ENCODE data around the gene LDLRAD4.

Gene LDLRAD4

DNA sequence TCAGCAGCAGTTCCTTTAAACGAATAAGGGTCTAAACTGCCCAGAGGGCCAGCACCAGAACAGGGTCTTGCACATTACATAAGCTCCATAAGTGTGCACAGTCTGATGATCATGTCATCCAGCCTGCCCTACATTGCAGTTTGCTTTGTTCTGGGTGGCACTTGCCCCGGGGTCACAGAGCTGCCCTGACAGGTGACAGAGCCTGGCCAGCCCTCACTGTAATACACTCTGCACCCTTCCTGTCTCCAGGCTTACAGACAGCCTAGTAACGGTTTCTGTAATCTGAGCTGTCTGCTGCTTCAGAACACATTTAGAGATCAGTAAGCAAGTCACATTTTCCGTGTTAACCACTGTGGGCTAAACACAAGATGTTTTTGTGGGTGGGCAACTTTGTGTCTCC, 294.5 kb downstream of the LDLRAD4 start:
- Histone ChIP-seq H3K4me2 (ENCODE audit: low read depth, low read length, poor library complexity, severe bottlenecking) (no peak overlapping the region), H3K27me3 (ENCODE audit: low read length) (no peaks in the 10 kb centered on the region), H3K9ac (ENCODE audit: low read length) (no peak overlapping the region)

DNA sequence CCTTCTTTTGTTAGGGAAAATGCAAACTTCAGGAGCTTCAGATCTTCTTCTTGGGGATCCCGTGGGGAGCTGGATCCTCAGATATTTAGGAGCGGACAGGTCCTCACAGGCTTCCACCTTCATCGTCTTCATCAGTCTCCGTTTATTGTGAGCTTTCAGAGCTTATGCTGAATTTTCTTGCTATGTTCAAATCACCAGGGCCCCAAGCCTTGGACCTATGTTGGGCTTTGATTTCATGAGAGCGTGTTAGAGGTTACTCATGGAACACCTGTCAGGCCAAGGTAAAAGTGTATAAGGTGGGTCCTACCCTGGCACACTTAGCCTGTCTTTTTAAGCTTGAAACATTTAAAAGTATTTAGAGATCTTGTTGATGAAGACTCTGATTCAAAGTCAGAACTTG, 294.9 kb downstream of the LDLRAD4 start:
- no peaks in the 10 kb centered on the region for H3F3A ChIP-seq (ENCODE audit: insufficient read depth)
- H3K4me2 ChIP-seq (ENCODE audit: low read depth, low read length, poor library complexity, severe bottlenecking): no peak overlapping the region
- no peaks in the 10 kb centered on the region for H3K9me3 ChIP-seq (ENCODE audit: insufficient read depth, low read length)
- H3K4me3 ChIP-seq (ENCODE audit: insufficient read depth, low read length, poor library complexity, severe bottlenecking): no peak overlapping the region
- H3K79me2 ChIP-seq (ENCODE audit: insufficient read depth, low read length): no peaks in the 10 kb centered on the region
- no peak for TF ChIP-seq CTCF (IDR thresholded peaks at IDR 0.05; ENCODE audit: insufficient read depth, low read length, poor library complexity, severe bottlenecking)
- TF ChIP-seq EZH2phosphoT487 (conservative IDR thresholded peaks at IDR 0.05; ENCODE audit: low read length): no peak
- no peaks in the 10 kb centered on the region for H3K36me3 ChIP-seq (ENCODE audit: low read length)
- H3K27ac ChIP-seq (ENCODE audit: low read depth, low read length): no peak overlapping the region
- no peaks in the 10 kb centered on the region for H4K20me1 ChIP-seq (ENCODE audit: low read depth, low read length)
- H3K9ac ChIP-seq (ENCODE audit: low read length): no peak overlapping the region
- H3K27me3 ChIP-seq (ENCODE audit: low read length): no peaks in the 10 kb centered on the region
- no peak overlapping the region for H2AFZ ChIP-seq (ENCODE audit: low read depth, low read length, severe bottlenecking)
- H3K9me2 ChIP-seq (replicated peaks; ENCODE audit: insufficient read depth, low read length): no peaks in the 10 kb centered on the region

More for the DNA sequence above, 294.5 kb downstream of the LDLRAD4 start:
- H3F3A ChIP-seq (ENCODE audit: insufficient read depth): no peaks in the 10 kb centered on the region
- H3K27ac ChIP-seq (ENCODE audit: low read depth, low read length): no peak overlapping the region
- no peak overlapping the region for H3K4me3 ChIP-seq (ENCODE audit: insufficient read depth, low read length, poor library complexity, severe bottlenecking)
- H4K20me1 ChIP-seq (ENCODE audit: low read depth, low read length): no peaks in the 10 kb centered on the region
- H3K9me2 ChIP-seq (replicated peaks; ENCODE audit: insufficient read depth, low read length): no peaks in the 10 kb centered on the region
- no peaks in the 10 kb centered on the region for H3K9me3 ChIP-seq (ENCODE audit: insufficient read depth, low read length)
- H3K79me2 ChIP-seq (ENCODE audit: insufficient read depth, low read length): no peaks in the 10 kb centered on the region
- TF ChIP-seq CTCF (IDR thresholded peaks at IDR 0.05; ENCODE audit: insufficient read depth, low read length, poor library complexity, severe bottlenecking) (no peak), EZH2phosphoT487 (conservative IDR thresholded peaks at IDR 0.05; ENCODE audit: low read length) (no peak)
- no peak overlapping the region for H2AFZ ChIP-seq (ENCODE audit: low read depth, low read length, severe bottlenecking)
- no peaks in the 10 kb centered on the region for H3K36me3 ChIP-seq (ENCODE audit: low read length)

- H3K4me3 ChIP-seq (ENCODE audit: insufficient read depth, low read length, poor library complexity, severe bottlenecking): no peak overlapping the region
- no peaks in the 10 kb centered on the region for H3K9me3 ChIP-seq (ENCODE audit: insufficient read depth, low read length)
- H3K27me3 ChIP-seq (ENCODE audit: low read length): no peaks in the 10 kb centered on the region
- H3K36me3 ChIP-seq (ENCODE audit: low read length): no peaks in the 10 kb centered on the region
- H4K20me1 ChIP-seq (ENCODE audit: low read depth, low read length): no peaks in the 10 kb centered on the region
- H3K4me2 ChIP-seq (ENCODE audit: low read depth, low read length, poor library complexity, severe bottlenecking): no peak overlapping the region
- H2AFZ ChIP-seq (ENCODE audit: low read depth, low read length, severe bottlenecking): no peak overlapping the region
- no peak overlapping the region for H3K9ac ChIP-seq (ENCODE audit: low read length)
- no peak overlapping the region for H3K27ac ChIP-seq (ENCODE audit: low read depth, low read length)
- TF ChIP-seq CTCF (IDR thresholded peaks at IDR 0.05; ENCODE audit: insufficient read depth, low read length, poor library complexity, severe bottlenecking) (no peak), EZH2phosphoT487 (conservative IDR thresholded peaks at IDR 0.05; ENCODE audit: low read length) (no peak)
- no peaks in the 10 kb centered on the region for H3F3A ChIP-seq (ENCODE audit: insufficient read depth)
- no peaks in the 10 kb centered on the region for H3K79me2 ChIP-seq (ENCODE audit: insufficient read depth, low read length)
- H3K9me2 ChIP-seq (replicated peaks; ENCODE audit: insufficient read depth, low read length): no peaks in the 10 kb centered on the region
Observed at GRCh38 chr18:13514558-13514957, 296.0 kb downstream of the LDLRAD4 start.

Data from SU-DHL-6 (cell line).